ENCODE measurements around the gene SMC1B.

SMC1B gene

GRCh38 chr22:45344334-45344733 is 69.1 kb downstream of the SMC1B start:
- H4K20me1 ChIP-seq (ENCODE audit: insufficient read depth, low read length) = no peaks in the 10 kb centered on the region
- no peaks in the 10 kb centered on the region for H3K27me3 ChIP-seq (ENCODE audit: insufficient read depth, low read length)
- H3K4me2 ChIP-seq (ENCODE audit: low read length) = no peak overlapping the region
- no peaks in the 10 kb centered on the region for H3F3A ChIP-seq (ENCODE audit: insufficient read depth, low read length)
- TF ChIP-seq, protein P1, sequence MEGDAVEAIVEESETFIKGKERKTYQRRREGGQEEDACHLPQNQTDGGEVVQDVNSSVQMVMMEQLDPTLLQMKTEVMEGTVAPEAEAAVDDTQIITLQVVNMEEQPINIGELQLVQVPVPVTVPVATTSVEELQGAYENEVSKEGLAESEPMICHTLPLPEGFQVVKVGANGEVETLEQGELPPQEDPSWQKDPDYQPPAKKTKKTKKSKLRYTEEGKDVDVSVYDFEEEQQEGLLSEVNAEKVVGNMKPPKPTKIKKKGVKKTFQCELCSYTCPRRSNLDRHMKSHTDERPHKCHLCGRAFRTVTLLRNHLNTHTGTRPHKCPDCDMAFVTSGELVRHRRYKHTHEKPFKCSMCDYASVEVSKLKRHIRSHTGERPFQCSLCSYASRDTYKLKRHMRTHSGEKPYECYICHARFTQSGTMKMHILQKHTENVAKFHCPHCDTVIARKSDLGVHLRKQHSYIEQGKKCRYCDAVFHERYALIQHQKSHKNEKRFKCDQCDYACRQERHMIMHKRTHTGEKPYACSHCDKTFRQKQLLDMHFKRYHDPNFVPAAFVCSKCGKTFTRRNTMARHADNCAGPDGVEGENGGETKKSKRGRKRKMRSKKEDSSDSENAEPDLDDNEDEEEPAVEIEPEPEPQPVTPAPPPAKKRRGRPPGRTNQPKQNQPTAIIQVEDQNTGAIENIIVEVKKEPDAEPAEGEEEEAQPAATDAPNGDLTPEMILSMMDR (IDR thresholded peaks at IDR 0.05; ENCODE audit: low read length) = no peak; the same call in 1 of the 2 replicates
- no peak for TF ChIP-seq EZH2 (IDR thresholded peaks at IDR 0.05; ENCODE audit: borderline replicate concordance, low read length)
- no peak overlapping the region for H3K27ac ChIP-seq (ENCODE audit: low read depth, low read length, poor library complexity, severe bottlenecking)
- no peak overlapping the region for H3K9ac ChIP-seq (ENCODE audit: low read length)
- no peak overlapping the region for H3K4me3 ChIP-seq (ENCODE audit: low read depth, low read length, poor library complexity, severe bottlenecking)
- peaks cover 13% of the 10 kb centered on the region; the same call in 1 of the 2 replicates for H3K36me3 ChIP-seq (ENCODE audit: insufficient read depth, low read length)
- H3K9me3 ChIP-seq (ENCODE audit: low read length) = no peaks in the 10 kb centered on the region
- H3K79me2 ChIP-seq (ENCODE audit: insufficient read depth, low read length) = no peaks in the 10 kb centered on the region
- H2AFZ ChIP-seq (ENCODE audit: low read length) = no peak overlapping the region
- H3K4me1 ChIP-seq (ENCODE audit: insufficient read depth, low read length, severe bottlenecking) = no peaks in the 10 kb centered on the region
- no peaks in the 10 kb centered on the region for H3K9me2 ChIP-seq (ENCODE audit: low read depth, low read length)

DNA sequence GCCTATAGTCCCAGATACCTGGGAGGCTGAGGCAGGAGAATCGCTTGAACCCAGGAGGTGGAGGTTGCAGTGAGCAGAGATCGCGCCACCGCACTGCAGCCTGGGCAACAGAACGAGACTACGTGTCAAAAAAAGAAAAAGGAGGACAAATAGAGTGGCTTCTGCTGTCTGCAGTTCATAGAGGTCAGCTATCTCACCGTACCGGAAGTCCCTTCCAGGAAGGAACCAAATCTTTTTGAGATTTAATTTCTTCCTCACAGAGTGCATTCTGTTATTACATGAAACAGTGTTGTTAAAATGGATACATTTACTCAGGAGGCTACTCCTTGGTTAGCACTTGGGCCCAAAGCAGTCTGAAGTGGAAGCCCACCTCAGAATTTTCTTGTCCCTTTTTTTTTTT is 70.3 kb downstream of the SMC1B start:
- no peaks in the 10 kb centered on the region for H3F3A ChIP-seq (ENCODE audit: insufficient read depth, low read length)
- no peaks in the 10 kb centered on the region for H3K9me2 ChIP-seq (ENCODE audit: low read depth, low read length)
- no peaks in the 10 kb centered on the region for H3K9me3 ChIP-seq (ENCODE audit: low read length)
- no peak overlapping the region for H2AFZ ChIP-seq (ENCODE audit: low read length)
- no peak overlapping the region for H3K4me2 ChIP-seq (ENCODE audit: low read length)
- TF ChIP-seq, protein P1 (IDR thresholded peaks at IDR 0.05; ENCODE audit: low read length) = no peak
- TF ChIP-seq EZH2 (IDR thresholded peaks at IDR 0.05; ENCODE audit: borderline replicate concordance, low read length) = no peak
- no peaks in the 10 kb centered on the region for H3K27me3 ChIP-seq (ENCODE audit: insufficient read depth, low read length)
- H3K4me3 ChIP-seq (ENCODE audit: low read depth, low read length, poor library complexity, severe bottlenecking) = no peak overlapping the region
- H3K9ac ChIP-seq (ENCODE audit: low read length) = no peak overlapping the region
- H3K27ac ChIP-seq (ENCODE audit: low read depth, low read length, poor library complexity, severe bottlenecking) = no peak overlapping the region
- H3K79me2 ChIP-seq (ENCODE audit: insufficient read depth, low read length) = no peaks in the 10 kb centered on the region
- H3K36me3 ChIP-seq (ENCODE audit: insufficient read depth, low read length) = peaks cover 17% of the 10 kb centered on the region; the same call in 1 of the 2 replicates
- H4K20me1 ChIP-seq (ENCODE audit: insufficient read depth, low read length) = no peaks in the 10 kb centered on the region
- no peaks in the 10 kb centered on the region for H3K4me1 ChIP-seq (ENCODE audit: insufficient read depth, low read length, severe bottlenecking)

DNA sequence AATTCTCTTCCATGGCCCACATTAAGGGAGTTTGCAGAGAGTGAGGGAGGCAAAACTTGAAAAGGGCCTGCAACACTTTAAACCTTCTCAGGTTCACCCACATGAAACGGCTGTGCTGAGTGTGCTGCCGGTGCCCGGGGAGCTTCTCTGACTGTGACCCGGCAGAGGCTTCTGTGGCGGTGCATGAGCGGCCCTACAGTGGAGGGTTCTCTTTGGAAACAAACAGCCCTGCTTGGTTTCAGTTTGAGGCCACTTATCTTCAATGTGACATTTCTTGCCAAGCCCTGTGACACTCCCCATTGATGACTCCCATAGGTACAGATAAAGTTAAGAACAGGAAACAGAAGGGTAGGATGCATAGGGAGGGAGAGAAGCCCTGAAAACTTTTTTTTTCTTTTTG is 71.9 kb downstream of the SMC1B start:
- no peak overlapping the region for H3K9ac ChIP-seq (ENCODE audit: low read length)
- H3K36me3 ChIP-seq (ENCODE audit: insufficient read depth, low read length) = peaks cover 23% of the 10 kb centered on the region; the same call in 1 of the 2 replicates
- H4K20me1 ChIP-seq (ENCODE audit: insufficient read depth, low read length) = no peaks in the 10 kb centered on the region
- no peaks in the 10 kb centered on the region for H3K27me3 ChIP-seq (ENCODE audit: insufficient read depth, low read length)
- TF ChIP-seq EZH2 (IDR thresholded peaks at IDR 0.05; ENCODE audit: borderline replicate concordance, low read length) = no peak
- TF ChIP-seq, protein P1 (IDR thresholded peaks at IDR 0.05; ENCODE audit: low read length) = no peak
- no peak overlapping the region for H3K4me2 ChIP-seq (ENCODE audit: low read length)
- no peaks in the 10 kb centered on the region for H3K4me1 ChIP-seq (ENCODE audit: insufficient read depth, low read length, severe bottlenecking)
- H3K9me3 ChIP-seq (ENCODE audit: low read length) = no peaks in the 10 kb centered on the region
- H2AFZ ChIP-seq (ENCODE audit: low read length) = no peak overlapping the region
- no peaks in the 10 kb centered on the region for H3F3A ChIP-seq (ENCODE audit: insufficient read depth, low read length)
- H3K27ac ChIP-seq (ENCODE audit: low read depth, low read length, poor library complexity, severe bottlenecking) = no peak overlapping the region
- H3K9me2 ChIP-seq (ENCODE audit: low read depth, low read length) = no peaks in the 10 kb centered on the region
- H3K4me3 ChIP-seq (ENCODE audit: low read depth, low read length, poor library complexity, severe bottlenecking) = no peak overlapping the region
- no peaks in the 10 kb centered on the region for H3K79me2 ChIP-seq (ENCODE audit: insufficient read depth, low read length)
